GM10847 (cell line): Measurements from ENCODE around the gene ZNF324B.

ENCODE experiments used
- POLR2A ChIP-seq: IDR thresholded peaks from 2 replicates; pipeline ENCODE4 v1.6.1; 2011; ENCODE audit not compliant: insufficient read length; ENCODE audit errors: extremely low read depth

Gene ZNF324B

DNA sequence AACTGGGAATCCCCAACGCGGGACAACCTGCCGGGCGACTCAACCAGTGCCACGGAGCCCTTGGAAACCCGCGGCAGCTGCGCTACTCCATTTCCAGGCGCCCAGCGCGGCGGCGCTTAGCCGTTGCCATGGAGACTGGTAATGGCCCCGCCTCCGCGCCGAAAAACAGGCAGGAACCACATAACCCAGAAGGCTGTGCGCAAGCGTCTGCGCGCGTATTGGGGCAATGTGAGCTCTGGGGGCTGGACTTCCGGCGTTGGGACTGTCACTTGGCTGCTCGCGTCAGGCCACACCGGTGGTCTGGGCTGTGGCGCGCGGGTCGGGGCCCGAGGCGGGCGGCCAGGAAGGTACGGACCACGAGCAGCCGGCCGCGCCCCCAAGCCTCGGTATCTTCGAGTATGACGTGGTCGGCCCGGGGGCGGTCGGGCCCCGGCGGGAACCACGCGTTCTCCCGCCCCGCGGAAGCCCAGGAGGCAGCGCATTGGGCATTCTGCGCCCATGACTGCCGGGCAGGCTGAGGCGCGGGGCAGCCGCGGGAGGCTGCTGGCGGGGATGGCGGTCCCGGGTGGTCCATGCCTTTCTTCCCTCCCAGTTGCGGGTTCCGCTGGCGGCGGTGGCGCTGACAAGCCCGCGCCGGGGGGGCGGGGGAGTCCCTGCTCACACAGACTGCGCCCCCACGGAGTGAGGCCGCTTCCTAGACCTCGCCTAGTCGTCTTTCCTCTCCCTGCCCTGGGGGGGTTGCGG lies at the start of gene ZNF324B:
TSS of gene ZNF324B (plus strand) at position 265 of the 744 bp plus-strand sequence. CDS start 2,080 bp downstream, outside the sequence.
- TF ChIP-seq POLR2A: peak; percentile 60

DNA sequence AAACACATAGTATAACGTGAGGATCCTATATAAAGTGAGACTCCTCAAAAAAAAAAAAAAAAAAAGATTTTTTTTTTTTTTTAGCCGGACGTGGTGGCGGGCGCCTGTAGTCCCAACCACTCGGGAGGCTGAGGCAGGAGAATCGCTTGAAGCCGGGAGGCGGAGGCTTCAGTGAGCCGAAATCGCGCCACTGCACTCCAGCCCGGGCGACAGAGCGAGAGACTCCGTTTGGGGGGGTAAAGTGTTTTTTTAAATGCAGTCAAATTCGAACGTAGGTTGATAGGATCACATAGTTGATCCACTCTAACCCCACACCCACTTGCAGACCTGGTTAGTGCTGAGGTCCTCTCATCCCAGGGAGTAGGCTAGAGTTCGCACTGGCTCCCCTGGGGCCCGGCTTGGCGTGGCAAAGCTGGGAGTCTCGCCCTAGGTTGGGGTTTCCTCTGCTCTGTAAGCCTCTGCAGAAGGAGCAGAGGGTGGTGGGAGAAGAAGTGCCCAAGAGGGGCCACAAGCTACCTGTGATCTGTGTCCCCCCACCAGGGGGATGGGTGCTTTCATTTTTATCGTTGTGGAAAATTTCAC lies 49.5 kb upstream of the ZNF324B start:
- TF ChIP-seq POLR2A: no peak

DNA sequence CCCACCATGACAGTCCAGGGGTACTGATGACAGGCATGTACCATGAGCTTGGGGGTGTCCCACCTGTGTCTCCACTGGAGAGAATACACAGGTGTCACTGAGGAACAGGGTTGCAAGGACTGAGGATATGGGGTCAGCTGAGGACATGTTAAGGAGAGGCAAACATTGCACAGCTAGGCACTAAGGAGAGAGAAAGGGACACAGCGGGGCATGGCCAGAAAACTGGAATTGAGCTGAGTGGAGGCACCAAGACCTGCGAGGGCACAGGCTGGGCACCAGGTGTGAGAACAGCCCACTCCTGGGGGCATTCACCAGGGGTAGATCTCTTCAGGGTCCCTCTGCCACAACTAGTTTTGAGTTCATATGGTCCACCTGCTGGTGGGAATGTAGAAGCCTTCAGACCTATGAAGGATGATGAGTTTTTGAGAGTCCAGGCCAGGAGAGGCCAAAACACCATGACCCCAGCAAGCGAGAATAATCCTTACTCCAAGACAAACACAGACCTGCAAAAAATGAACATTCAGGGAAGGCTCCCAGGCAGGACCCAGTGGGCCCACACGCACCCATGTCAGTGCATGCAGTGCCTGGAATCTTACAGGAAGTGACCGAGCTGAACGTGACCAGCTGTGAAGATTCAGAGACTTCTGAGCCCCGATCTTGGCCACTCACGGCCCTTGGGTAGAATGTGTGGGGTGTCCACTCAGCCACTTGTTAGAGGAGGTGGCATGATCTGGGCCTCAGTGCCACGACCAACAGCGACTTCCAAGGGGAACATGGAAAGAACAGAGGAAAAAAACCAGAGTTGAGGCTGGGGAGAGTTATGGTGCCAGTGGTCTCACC lies 44.4 kb upstream of the ZNF324B start:
- TF ChIP-seq POLR2A: no peak

DNA sequence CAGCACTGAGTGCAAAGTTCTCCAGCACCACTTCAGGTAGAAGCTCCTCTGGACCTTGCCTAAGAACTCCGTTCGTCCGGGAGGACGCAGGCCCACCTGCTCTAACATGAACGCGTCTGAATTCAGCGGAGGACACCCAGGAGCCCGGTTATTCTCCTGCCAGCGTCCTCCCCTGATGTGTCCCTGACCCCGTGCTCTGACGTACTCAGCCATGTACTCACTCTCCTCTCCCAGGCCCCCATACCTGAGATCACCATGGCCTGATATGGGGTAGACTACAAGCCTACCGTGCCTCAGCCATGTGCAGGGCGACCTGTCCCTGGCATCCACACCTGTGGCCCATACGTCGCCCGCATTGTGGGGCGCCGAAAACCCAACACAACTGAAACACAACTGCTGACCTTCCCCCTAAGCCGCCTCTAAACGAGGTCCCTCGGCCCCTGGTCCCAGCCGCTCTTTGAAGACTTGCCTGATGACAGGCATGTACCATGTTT lies 43.7 kb upstream of the ZNF324B start:
- TF ChIP-seq POLR2A: no peak

DNA sequence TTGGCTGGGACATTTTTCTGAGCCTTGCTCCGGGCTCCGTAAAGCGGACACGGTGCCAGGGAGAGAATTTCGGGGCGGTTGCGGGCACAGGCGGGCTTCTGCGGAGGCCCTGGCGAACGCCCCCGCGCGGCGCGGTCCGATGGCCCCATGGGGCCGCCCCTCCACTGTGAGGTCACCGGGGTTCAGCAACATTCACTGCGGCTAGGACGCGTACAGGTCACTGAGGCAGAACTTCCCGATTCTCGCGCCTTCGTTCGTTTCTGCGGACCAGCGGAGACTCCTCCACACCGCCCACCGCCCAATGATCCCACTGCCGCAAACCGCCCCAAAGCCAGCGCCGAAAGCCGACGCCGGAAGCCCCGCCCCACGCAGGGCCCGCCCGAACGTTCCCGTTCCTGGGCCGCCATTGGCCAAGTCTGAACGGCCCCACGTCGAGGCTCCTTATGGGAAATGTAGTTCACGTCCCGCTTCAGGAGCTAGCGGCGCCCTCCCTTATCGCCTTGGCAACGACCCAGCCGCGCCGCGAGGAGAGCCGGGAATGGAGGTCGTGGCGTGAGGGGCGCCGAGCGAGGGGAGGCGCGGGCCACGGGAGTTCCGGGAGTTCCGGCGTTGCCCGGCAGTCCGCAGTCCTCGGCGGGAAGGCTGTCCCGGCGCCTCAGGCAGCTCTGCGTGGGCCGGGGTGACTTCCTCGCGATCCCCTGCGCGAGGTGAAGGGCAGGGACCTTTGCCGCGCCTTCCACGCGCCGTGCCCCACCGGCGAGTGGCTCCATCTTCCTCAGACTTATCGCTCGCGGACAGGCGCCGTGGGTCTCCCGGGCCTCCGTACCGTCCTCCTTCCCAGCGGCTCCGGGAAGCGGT lies 43.0 kb upstream of the ZNF324B start, which contains the start of gene ZNF584:
TSS of gene ZNF584 (plus strand) at position 498 of the 858 bp plus-strand sequence. CDS start 499 bp downstream, outside the sequence.
- TF ChIP-seq POLR2A: peak; percentile 73

DNA sequence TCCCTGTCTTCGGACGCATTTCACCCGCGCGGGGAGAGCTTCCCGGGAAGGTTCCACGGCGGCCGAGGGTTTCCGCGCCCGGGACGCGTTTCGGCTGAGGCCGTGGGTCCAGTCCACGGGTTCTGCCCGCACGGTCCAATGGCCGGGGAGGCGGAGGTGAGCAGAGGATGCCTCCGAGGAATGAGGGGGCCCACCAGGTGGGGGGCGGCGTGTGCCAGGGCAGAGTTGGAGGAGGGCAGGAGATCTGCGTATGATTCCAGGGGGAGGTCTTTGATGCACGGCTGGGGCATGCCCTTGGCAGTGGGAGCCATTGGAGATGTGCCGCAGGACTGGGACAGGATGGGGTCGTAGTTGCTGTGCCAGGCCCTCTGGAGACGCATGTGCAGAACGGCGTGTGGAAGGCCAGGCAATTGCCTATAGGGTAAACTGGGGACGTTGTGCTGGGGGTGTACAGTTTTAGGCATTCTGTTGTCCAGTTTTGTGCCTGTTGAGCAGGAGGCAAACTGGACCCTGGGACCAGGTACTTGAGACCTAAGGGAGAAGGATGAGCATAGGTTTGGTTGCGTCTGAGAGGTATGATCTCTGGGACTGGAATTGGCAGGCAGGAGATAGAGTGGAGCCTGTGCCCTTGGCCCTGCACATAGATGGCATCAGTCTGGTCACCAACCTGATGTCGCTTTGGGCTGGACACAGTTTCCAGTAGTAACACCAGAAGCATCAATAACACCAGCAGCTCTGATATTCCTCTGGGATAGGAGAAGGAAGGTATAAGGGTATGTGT lies 42.2 kb upstream of the ZNF324B start:
- TF ChIP-seq POLR2A: no peak

DNA sequence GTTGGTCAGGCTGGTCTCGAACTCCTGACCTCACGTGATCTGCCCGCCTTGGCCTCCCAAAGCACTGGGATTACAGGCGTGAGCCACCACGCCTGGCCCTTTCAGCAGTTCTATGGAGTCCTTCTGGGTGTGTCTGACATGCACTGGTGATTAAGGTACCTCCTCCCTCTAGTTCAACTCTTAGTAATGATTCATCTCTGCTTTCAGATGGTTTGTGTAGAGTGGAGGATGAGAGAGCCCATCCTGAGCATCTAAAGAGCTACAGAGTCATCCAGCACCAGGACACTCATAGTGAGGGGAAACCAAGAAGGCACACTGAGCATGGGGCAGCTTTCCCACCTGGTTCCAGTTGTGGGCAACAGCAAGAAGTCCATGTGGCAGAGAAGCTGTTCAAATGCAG lies 34.8 kb upstream of the ZNF324B start:
- no peak for TF ChIP-seq POLR2A

DNA sequence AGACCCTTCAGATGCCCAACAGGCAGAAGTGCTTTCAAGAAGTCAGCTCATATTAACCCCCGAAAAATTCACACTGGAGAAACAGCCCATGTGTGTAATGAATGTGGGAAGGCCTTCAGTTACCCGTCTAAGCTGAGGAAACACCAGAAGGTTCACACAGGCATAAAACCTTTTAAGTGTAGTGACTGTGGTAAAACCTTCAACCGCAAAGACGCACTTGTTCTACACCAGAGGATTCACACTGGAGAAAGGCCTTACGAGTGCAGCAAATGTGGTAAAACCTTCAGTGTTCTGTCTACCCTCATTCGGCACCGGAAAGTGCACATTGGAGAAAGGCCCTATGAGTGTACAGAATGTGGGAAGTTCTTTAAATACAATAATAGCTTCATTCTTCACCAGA lies 34.4 kb upstream of the ZNF324B start:
- no peak for TF ChIP-seq POLR2A

DNA sequence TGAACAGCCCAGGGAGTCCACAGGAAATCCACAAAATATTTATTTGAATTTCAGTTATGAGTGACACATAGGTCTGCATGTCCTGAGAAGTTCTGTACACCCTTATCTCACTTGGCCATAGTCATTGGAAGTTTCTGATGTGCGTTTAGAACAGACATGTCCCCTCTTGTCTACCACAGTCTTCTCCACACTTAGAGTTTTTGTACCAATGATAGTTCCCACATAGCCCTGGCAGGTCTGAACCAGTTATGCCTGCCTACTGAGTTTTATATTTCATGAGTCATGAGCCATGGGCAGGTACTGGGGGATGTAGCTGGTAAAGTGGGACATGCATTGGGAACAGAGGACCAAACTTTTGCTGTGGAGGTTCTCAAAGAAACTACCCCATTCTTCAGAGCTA lies 22.8 kb upstream of the ZNF324B start:
- TF ChIP-seq POLR2A: no peak

DNA sequence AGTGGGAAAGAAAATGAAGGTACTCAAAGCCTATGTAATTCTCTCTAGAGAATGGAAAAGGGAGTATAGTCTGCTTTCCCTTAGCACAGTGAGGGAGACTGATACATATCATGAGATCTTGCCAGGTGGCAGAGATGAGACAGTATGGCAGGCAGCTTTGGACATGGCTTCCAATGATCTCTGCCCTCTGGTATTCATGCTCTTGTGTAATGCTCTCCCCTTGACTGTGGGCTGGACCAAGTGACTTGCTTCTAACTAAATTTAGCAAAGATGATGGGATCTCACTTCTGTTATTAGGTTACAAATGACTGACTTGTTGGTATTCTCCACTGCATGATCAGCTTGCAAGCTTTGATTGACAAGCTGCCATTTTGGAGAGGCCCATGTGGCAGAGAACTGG lies 21.7 kb upstream of the ZNF324B start:
- no peak for TF ChIP-seq POLR2A

DNA sequence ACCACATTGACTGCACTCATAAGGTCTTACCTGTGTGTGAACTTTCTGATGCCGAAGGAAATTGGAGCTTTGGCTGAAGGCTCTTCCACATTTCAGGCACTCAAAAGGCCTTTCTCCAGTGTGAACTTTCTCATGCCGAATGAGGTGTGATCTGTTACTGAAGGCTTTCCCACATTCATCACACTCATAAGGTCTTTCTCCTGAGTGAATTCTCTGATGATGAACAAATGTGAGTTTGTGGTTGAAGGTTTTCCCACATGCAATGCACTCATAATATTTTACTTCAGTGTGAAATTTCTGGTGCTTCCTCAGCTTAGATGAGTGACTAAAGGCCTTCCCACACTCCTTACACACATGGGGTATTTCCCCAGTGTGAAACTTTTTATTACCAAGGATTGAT lies 17.2 kb upstream of the ZNF324B start:
- TF ChIP-seq POLR2A: no peak

DNA sequence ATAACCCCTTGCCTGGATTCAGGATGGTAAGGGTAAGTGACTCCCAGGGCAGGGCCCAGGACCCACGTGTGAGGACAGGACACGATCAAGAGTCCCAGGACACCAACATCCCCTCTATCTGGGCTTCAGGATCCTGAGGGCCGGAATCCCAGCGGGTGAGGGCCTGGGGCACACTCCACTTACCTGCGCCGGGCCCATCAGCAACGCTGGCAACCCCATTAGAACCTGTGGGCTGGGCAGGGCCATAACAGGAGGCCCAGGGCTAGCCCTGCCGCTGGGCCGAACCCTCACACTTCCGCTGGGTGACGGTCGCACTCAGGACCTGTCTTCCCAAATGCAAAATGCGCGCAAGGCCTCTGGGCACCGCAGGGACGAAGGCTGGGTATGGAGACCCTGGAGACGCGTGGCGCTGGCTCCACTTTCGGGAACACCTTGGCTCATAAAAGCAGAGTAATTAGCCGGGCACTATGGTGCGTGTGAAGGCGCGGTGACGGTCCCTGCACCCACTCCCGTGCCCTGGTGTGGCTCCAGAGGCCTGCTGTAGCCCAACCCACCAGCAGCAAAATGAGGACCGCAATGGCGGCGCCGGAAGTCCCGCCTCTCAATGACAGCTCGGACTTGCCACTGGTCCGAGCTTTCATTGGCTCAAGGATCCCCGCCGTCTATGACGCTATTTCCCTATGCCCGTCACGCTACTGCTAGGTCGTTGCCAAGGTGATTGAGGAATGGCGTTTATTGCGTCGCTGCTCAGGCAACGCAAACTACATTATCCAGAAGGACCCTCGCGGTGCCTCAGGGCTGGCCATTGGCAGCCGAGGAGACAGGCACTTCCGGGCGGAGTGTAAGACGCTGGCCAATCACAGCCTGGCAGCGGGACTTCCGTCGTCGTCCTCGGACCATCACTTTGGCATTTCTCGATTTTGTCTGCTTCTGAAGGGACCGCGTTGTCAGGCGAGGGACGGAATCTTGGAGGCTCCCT lies 11.6 kb upstream of the ZNF324B start, which contains the start of gene ZNF132:
TSS of gene ZNF132 (minus strand) at position 578 of the 979 bp plus-strand sequence. CDS start at position 246, 332 bp downstream.
- TF ChIP-seq POLR2A: peak; percentile 56

DNA sequence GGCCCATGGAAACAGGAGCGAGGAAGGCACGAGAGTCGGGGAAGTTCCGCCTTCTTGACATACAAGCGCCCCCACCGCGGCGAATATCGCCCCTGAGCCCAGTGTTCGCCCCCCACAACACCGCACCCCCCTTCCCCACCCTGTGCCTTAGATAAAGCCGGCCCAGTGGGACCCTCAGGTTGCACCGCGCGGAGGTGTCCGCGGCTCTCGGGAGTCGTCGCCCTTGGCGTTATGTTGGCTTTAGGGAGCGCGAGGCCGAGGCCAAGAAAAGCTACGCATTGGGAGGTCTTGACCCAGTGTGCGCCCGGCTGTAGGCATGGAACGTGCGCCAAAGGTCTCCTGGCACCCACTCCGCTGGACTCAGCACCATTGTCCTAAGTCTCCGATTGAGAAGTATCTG lies 10.9 kb upstream of the ZNF324B start:
- no peak for TF ChIP-seq POLR2A

DNA sequence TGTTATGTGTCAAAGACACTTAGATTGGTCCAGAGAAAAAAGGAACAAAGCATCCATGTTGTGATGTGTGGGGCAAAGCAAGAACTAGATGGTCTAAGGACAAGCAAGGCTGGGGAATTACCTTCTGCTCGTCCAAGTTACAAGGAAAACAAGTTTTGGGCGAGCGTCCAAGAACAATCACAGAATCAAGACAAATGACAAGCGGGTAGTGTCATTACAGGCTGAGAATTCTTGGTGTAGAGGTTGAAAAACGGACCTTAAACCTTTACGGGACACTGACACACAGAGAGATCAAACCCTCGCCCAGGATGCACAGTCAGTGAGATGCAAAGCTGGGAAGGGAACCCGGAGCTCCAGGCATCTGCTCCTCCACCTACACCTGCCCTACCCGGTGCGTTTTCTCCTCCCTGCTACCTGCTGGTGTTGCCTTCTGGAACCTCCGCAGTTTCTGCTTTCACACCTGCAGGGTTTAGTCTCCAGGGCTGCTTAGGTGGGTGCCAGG lies 515 bp upstream of the ZNF324B start:
- no peak for TF ChIP-seq POLR2A
